Measurements from ENCODE around the gene PSENEN.

Gene PSENEN

DNA sequence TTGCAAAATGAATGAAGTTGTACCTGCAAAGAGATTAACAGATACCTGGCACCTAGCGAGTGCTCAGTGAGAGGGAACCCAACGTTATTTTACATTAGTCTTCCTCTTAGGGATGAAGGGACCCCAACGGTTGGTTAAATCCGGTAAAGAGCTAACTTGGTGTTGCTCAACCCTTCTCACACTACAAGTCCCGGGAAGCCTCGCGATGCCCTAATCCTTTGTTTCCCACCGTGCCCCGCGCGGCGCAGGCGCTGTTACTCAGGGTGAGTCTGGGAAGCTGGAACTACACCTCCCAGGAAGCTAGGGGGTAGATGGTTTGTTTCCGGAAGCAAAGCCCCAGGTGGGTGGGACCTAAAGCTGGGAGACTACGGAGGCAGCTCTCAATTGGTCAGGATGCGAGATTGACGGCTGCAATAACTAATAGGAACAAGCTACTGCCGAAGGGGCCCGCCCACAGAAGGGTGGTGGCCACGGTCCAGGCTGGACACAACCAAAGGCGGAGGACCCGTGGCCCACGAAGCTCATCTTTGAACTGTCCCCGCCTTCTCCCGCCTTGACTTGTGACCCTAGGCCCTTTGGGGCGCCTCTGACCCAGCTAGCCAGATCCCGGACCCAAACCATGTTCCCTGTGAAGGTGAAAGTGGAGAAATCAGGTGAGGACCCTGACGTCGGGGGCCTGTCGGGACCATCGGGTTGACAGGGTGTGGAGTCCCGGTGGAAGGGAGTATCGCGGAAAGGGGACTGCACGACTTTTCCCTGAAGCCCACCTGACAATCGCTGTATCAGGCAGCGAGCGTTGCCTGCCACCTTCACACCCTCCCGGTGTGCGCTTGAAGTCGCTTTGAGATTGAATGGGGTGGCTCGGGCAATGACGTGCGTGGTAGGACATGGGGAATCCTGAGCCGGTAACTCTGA lies 2.9 kb downstream of the PSENEN start, which contains the start of gene LIN37:
Gene LIN37 (plus strand): TSS at position 471 of the 915 bp plus-strand sequence. CDS start 149 bp downstream, at position 620.
- peak; percentile 98 for DNase-seq (ENCODE audit: low read depth)
- TF ChIP-seq, protein P1, sequence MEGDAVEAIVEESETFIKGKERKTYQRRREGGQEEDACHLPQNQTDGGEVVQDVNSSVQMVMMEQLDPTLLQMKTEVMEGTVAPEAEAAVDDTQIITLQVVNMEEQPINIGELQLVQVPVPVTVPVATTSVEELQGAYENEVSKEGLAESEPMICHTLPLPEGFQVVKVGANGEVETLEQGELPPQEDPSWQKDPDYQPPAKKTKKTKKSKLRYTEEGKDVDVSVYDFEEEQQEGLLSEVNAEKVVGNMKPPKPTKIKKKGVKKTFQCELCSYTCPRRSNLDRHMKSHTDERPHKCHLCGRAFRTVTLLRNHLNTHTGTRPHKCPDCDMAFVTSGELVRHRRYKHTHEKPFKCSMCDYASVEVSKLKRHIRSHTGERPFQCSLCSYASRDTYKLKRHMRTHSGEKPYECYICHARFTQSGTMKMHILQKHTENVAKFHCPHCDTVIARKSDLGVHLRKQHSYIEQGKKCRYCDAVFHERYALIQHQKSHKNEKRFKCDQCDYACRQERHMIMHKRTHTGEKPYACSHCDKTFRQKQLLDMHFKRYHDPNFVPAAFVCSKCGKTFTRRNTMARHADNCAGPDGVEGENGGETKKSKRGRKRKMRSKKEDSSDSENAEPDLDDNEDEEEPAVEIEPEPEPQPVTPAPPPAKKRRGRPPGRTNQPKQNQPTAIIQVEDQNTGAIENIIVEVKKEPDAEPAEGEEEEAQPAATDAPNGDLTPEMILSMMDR (IDR thresholded peaks at IDR 0.05; ENCODE audit: control insufficient read depth, insufficient read depth, low read depth, low read length, missing control alignments) = no peak
- H3K4me3 ChIP-seq (ENCODE audit: control insufficient read depth, low read depth, low read length) = peak within 1 kb of the TSS; percentile 76

DNA sequence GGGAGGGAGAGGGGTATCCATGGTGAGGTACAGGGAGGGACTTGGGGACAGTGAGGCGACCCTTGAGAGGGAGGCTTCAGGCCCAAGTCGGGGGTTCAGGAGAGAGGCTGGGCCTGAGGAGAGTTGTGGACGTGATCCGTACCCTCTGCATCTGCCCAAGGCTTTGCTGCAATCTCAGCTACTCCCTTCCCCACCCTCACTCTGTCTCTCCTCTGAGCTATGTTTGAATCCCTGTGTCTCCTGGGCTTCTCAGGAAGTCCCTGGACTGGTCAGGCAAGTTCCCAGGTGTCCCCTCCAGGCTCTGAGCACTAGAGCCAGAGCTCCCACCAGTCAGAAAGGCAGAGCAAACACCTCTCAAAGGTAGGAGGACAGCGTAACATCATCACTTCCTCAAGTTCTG lies 4.7 kb downstream of the PSENEN start:
- no peak for DNase-seq (ENCODE audit: low read depth)
- H3K4me3 ChIP-seq (ENCODE audit: control insufficient read depth, low read depth, low read length) = no peak overlapping the region
- TF ChIP-seq, protein P1 (IDR thresholded peaks at IDR 0.05; ENCODE audit: control insufficient read depth, insufficient read depth, low read depth, low read length, missing control alignments) = no peak

DNA sequence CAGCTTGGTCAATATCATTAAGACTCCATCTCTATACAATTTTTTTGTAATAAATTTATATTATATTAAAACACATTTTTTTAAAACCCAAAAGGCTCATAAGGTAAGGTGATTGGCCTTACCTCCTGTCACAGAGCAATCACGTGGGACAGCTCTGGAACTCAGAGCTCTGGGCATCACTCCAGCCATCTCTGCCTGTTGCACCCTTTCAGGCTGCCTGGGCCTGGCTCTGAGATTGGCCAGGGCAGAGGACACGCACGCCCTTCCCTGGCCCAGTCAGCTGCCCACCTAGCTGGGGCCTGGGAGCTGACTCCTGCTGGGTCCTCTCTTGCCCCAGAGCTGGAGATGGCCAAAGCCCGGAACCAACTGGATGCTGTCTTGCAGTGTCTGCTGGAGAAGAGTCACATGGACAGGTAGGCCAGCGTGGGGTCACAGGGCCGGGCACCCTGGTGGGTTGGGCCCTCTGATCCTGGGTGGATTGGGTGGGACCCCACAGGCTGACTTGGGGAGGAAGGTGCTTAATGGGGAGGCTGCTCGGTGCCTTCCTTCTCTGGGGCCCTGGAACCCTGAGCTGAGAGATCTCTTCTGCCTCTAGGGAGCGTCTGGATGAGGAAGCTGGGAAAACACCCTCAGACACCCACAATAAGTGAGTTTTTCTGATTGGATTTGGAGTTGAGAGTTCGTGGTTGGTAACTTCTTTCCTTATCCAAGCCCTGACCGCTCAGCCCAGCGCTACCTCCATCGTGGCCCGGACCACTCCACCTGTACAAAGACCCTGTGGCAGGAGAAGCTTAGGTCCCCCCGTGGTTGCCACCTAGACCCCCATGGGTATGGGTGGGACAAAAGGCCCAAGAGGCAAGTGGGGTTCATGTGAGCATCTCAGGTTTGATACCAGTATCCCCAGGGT lies 6.6 kb downstream of the PSENEN start:
- TF ChIP-seq, protein P1 (IDR thresholded peaks at IDR 0.05; ENCODE audit: control insufficient read depth, insufficient read depth, low read depth, low read length, missing control alignments) = no peak
- DNase-seq (ENCODE audit: low read depth) = no peak
- H3K4me3 ChIP-seq (ENCODE audit: control insufficient read depth, low read depth, low read length) = no peak overlapping the region

DNA sequence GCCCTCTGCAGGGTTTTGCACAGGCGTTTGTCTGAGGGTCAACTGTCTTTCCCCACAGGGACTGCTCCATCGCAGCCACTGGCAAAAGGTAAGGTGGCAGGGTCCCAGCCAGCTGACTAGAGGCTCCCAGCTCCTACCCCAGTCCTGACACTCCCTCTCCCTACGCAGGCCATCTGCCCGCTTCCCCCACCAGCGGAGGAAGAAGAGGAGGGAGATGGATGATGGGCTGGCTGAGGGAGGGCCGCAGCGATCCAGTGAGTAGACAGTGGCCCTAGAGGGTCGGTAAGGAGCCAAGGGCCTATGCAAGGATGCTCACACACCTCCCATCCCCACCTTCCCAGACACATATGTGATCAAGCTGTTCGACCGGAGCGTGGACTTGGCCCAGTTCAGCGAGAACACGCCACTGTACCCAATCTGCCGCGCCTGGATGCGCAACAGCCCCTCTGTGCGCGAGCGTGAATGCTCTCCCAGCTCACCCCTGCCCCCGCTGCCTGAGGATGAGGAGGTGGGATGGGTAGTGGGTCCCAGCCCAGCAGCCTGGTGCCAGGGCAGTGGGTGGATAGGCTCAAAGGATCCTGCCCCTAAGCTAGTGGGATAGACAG lies 7.4 kb downstream of the PSENEN start:
- H3K4me3 ChIP-seq (ENCODE audit: control insufficient read depth, low read depth, low read length) = no peak overlapping the region
- DNase-seq (ENCODE audit: low read depth) = no peak
- TF ChIP-seq, protein P1 (IDR thresholded peaks at IDR 0.05; ENCODE audit: control insufficient read depth, insufficient read depth, low read depth, low read length, missing control alignments) = no peak

DNA sequence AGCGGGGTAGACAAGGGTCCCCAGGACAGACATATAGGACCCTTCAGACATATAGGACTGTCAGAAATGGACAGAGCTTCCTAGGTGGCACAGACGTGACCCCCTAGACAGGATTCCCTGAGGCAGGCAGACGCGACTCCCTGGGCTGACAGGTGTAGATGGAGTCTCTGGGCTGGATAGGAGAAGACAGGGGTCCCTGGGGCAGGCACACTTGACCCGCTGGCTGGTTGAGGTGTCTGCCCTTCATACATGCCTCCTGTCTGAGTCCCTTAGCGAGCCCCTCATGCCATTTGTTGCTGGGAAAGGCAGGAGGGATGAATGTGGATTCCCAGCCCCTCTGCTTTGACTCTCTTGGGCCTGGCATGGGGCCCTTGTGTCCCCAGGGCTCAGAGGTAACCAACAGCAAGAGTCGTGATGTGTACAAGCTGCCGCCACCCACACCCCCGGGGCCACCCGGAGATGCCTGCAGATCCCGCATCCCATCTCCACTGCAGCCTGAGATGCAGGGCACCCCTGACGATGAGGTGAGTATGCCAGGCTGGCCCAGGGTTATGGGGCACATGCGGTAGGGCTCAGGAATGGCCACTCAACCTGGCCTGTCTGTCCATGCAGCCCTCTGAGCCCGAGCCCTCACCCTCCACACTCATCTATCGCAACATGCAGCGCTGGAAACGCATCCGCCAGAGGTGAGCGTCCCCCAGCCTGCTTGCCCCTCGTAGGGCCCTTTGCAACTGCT lies 8.4 kb downstream of the PSENEN start:
- TF ChIP-seq, protein P1 (IDR thresholded peaks at IDR 0.05; ENCODE audit: control insufficient read depth, insufficient read depth, low read depth, low read length, missing control alignments) = no peak
- no peak for DNase-seq (ENCODE audit: low read depth)
- H3K4me3 ChIP-seq (ENCODE audit: control insufficient read depth, low read depth, low read length) = no peak overlapping the region

Measured in AG09309 (cell line).